HG03045 (cell line): ENCODE measurements around the gene NDST4.

Experiments
- ATAC-seq: cut with Tn5 transposase; IDR thresholded peaks from one replicate; pipeline ENCODE4 v1.9.1; 2021; ENCODE audit warnings: mild to moderate bottlenecking, moderate library complexity; ENCODE audit not compliant: unreplicated experiment

The NDST4 gene

DNA sequence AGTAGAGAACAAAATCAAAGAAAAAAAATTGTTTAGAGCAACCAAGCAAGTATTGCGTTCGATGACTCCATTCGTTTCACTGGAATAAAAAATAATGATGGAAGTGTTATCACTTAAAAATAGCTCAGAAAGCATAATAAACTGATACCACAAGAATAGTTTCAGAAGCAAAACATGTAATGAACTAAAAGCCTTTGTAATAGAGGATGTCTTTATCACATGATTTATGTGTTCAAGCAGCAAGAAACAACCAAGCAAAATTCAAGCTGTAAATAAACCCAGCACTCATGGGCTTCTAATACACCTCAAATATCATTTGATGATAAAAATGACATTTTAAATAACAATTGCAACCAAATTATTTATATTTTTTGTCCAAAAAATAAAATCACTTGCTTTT lies 192.2 kb downstream of the NDST4 start:
- ATAC-seq = no peak

DNA sequence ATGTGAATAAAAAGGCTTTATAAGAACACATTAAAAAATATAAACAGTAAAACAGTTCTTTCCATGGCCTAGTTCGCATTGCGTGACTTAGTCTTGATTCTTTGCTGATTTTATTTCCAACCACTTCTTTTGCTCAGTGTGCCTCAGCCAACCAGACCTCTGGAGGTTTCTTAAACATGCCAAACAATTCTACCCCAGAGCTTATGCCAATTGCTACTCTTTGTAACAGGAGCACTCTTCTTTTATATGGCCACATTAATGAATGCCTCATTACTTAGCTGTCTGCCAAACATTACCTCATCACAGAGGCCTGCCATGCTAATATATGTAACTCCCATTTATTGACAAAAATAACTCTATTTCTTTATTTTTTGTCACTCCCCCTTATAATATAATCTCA lies 202.3 kb downstream of the NDST4 start:
- no peak for ATAC-seq

DNA sequence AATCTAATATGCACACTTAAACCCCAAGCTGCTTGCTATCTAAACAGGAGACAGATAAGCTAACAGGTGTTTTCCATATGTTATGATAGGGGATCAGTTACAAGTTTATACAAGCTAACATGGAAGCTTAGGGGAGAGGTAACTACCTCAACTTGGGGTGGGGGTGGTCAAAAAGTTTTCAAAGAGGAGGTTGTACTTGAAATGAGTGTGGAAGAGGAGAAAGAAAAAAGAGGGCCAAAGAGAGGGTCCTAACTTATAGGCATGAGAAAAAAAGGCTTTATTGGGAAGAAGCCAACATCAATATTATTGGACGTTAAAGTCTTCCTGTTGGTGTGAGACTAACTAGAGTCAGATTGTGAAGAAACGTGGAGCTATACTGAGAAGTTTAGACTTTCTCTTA lies 205.9 kb downstream of the NDST4 start:
- no peak for ATAC-seq

DNA sequence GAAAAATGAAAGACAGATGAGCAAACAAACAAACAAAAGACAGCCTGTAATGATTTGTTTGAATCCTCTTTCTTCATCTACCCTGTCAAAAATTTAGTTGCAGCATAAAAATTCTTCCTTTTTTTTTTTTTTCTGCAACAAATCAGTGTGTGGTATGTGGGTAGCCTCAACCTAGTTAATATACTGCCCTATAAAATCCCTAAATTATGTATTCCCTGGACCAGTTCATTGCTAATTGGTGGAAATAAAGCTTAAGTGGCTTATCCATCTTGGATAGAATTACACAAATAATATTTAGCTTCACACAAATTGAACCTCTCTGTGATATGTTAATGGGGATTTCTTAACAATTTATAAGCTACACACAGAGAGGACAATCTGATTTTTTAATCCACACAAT lies 208.4 kb downstream of the NDST4 start:
- ATAC-seq = no peak

DNA sequence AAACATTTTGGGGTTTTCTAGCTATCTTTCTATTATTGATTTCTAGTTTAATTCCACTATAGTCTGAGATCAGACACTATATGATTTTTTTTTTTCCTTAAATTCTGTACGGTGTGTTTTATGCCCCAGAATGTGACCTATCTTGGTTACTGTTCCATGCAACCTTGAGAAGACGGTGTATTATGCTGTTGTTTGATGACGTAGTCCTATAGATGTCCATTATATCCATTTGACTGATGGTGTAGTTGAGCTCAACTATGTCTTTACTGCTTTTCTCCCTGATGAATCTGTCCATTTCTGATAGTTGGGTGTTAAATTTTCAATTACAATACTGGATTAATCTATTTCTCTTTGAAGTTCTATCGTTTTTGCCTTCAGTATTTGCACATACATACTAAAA lies 212.5 kb downstream of the NDST4 start:
- no peak for ATAC-seq

DNA sequence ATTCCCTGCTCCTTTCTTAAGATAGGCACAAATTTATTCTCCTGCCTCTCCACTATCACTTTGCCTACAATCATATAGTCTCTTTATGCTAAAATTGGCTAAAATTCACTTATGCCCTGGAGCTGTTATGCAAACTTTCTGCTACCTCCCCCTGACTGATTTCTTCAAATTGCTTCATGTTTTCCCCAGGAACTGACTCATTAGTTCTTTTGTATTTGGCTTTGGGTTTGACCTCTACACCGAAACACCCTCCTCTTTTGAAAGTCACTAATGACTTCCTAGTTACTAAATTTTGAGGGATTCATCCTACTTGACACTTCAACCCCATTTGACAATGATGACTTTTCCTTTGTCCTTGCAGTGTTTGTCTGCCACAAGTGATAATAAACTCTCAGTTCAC lies 222.6 kb downstream of the NDST4 start:
- ATAC-seq = no peak

DNA sequence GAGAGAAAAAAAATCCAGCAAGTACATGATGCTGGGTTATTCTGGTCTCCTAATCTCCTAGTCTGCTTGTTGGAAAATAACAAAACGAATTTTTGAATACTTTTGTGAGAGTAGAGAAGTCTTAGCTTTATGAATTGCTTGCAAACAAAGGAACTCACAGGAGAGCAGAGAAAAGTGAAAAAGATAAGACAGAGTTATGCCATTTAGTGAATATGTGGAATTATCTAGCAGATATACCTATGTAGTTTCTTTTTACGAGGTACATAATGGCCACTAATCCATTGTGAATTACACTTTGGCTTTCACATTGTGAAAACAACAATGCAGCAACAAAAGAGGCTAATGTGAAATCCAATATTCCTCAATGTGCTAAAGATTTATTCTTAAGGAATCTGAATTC lies 226.7 kb downstream of the NDST4 start:
- no peak for ATAC-seq

DNA sequence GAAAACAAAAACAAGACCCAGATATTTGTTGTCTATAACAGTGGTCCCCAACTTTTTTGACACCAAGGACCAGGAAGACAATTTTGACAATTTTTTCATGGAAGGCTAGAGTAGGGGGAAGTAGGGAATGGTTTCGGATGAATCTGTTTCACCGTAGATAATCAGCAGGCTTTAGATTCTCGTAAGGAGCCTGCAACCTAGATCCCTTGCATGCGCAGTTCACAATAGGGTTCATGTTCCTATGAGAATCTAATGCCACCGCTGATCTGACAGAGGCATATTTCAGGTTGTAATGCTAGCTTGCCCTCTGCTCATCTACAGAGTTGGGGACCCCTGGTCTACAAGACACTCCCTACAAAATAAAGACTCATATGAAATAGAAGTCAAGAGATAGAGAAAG lies 229.8 kb downstream of the NDST4 start:
- ATAC-seq = no peak

DNA sequence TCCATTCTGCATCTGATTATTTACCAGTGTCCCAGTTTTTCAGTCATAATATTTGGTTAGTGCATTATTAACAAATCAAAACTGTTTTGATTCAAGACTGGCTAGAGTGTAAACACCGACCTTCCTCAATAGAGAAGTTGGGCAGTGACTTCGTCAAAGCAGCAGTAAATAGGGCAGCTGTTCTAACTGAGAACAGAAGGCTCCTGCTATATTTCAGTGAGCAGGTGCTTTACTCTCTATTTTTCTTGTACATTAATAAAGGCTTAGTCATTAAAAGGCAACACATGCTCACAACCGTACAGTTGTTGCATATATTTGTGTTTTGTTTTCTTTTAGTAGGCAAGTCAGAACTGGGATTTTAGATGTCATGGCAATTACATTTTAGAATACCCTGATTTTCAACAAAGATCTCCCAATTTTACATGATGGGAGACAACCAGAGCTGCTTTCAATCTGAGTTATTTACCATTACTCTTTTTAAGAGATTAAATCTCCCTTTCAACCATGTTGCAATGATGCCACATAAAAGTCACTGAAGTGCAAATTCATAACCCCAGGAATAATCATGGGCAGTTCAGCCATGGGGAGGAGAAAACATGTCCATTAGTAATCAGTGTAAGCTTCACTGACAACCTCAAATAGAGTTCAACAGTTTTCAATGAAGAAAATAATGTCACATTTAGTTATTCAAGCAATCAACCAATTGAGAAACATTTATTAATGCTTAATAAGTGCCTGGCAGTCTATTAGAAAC lies 233.3 kb downstream of the NDST4 start:
- ATAC-seq = no peak

DNA sequence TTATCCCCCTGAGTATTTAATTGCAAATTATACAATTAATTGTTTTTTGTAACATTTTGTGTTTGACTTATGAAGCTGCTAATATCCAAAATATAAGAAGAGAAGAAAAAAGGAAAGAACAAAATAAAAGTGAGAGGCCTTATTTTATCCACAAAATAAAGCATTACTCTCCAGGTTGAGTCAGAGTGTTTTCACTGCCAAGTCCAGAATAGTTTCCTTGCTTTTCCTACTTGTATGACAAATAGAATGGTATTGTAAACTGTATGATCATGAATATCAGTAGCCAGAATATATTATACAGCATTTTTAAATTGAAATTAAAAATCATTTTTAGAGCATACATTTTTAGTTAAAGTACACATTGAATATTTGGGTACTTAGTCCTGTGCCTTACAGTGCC lies 237.8 kb downstream of the NDST4 start:
- ATAC-seq = no peak

DNA sequence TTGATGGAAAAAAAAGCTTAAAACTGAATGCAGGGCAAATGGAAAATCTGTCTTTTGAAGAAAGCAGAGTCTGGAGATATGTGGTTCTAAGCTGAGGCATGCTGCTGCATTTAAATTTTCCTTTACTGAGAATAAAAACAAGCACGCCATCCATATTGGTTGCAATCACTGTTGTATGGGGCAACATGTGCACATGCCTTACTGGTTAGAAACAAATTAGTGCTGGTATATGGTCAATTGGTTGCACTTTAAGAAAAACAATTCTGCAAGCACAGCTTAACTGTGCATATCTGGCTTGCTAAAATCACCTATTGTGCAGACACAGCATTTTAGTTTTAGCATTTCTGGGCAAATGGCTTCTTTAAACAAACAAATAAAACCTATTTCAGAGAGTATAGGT lies 239.1 kb downstream of the NDST4 start:
- no peak for ATAC-seq

DNA sequence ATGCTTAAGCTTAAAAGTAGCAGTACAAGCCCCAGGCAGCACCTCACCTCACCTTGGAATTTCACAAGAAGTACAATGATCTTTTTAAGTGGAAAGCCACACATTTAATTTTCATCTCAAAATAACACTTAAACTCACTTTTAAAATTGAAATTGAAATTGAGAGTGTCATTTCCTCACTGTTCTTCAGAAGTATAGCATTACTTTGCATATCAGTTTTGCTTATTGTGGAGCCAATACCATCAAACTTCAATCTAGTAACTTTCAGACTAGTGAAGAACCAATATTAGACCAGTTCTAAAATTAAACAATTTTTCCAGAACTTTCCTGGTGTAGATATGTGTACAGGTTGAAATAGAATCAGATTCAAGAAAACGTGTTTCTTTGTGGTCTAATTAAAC lies 242.4 kb downstream of the NDST4 start:
- ATAC-seq = no peak

DNA sequence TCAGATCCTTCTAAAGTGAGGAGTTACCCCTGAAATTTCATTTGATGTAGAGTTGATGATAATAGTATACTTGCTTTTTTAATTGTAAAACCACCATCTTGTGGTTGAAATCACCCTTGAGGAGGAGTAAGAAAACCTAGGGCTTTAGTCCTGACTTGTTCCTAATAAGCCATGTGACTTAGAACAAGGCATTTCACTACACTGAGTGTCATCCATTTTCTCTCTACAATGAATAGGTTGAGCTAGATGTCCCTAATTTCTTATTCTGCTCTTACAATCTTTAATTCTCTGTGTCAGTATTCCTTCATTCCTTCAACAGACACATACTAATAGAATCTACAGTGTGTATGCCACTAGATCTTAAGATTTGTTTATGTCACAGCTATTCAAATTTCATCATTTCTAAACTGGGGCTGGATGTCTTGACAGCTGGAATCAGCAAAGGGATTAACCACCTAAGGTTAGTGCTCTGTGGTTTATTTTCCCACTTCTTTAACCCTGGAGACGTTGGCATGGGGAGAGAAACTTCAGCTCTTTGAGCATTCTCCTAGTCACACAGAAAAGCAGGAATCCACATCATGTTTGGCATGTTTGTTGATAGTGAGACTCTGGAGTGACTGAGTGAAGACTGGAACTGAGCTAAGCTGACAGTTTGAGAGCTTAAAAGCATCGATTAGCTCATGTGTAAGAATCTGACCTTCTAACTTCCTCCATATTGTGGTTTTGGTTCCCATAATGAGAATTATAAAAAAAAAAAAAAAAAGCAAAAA lies 246.3 kb downstream of the NDST4 start:
- ATAC-seq = no peak

DNA sequence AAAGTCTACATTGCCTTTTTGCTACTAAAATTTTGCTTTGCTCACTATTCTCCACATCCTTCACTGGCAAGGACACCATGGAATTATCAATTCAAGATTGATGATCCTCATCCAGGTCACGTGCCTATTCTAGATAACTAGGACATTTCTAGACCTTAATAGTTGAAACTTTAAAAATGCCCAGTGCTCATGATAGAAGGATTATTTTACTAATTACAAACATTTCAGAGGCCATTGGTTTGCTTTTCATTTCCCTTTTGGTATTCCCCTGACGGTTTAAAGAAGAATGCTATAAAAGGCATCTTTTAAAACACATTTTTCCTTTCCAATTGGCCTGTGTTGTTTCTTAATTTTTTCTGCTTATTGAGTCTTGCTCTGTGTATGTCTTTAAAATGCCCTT lies 249.4 kb downstream of the NDST4 start:
- no peak for ATAC-seq

DNA sequence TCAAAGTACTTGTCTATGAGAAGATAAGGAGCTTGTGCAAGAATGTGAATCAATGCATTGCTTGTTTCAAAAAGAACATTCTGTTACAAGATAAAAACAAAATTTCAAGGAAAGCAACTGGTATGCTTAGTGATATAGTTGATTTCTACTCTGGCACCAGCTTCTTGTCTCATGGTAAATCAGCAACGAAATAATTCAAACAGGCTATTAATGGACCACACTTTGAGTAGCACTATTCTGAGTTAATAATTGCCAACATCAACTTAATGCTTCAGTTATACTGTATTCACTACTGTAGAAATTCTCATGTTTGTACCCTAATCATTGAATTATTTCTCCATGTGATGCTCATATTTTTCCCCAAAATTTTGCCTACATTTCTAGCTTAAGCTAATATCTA lies 252.6 kb downstream of the NDST4 start:
- ATAC-seq = no peak

DNA sequence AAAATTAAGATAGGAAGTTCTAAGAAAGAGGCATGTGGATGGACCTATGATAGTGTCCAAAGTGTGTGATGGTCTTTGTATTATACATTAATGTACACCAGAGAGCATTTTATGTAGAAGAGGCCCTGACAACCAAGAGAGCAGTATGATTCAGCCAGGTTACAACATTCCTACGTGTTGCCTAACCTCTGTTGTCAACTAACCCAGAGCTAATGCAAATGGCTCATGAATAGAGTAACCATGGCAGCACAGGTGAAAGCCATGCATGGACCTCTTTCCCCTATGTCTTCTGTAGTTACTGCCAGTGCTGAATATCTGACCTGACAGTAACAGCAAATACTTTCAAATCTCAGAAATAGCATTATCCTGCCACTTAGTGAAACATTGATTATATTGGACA lies 255.6 kb downstream of the NDST4 start:
- ATAC-seq = no peak

DNA sequence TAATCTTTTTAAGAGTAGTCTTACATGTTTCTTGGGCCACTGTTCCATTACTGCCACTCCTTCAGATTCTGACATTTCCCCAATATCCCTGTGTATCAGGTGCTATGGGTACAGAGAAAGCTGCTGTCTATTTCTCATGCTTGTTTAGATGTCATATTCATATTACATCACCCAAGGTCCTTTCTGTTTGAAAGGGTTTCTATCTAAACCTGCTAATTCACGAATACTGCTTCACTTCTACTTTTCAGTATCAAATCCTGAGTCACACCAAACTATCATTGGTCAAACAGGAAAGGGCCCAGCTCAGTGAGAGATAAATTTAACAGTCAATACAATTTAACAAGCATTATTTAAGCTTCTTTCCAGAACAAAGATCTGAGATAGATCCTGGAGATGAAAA lies 273.4 kb downstream of the NDST4 start:
- no peak for ATAC-seq

DNA sequence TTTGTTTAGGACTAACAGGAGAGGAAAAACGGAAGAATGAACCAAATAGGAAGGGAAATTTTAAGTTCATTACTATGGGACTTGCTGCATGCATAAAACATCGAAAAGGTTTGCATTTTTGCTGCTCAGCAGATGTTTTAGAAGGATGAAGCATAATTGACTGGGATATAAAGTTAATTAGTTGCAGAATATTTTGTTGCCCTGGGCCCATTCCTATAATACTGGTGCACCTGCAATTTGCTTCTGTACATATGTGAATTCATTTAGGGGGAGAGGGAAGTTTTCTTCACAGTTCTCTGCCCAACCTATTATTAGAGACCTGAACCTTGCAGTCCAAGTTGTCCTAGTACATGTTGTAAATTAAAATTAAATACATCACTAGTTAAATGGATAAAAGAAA lies 282.8 kb downstream of the NDST4 start:
- no peak for ATAC-seq

DNA sequence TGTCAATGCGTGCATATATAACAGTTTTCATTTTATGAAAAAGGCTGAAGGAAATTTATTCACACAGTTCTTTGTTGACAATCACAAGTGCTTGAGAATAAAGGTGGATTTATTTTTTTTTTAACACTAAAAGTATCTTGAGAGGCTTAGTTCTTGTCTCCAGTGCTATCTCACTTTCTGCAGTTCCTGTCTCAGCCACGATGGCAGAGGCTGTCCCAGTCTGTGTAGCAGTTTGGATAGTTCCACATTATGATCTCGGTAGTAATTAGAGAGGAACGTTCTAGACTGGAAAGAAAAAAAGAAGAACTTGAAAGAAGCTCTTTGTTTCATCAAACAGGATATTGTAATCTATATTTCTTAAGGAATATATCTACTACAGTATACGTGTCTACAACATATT lies 285.8 kb downstream of the NDST4 start:
- no peak for ATAC-seq

DNA sequence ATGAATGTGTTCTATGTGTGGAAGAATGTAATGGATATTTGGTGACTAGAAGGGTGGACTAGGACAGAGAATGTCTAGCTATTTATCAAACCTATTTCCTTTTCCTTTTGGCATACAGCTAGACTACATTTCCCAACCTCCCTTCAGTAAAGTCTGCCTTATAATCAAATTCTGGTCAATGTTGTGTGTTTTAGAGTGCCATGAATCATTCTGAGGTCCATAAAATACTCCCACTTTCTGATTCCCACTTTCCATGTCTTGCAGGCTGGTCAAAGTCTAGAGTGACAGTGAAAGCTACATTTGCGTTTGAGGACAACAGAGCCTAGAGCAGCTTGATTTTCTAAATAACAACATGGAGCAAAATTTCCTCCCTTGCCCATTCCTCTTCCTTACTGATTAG lies 297.7 kb downstream of the NDST4 start:
- ATAC-seq = no peak

DNA sequence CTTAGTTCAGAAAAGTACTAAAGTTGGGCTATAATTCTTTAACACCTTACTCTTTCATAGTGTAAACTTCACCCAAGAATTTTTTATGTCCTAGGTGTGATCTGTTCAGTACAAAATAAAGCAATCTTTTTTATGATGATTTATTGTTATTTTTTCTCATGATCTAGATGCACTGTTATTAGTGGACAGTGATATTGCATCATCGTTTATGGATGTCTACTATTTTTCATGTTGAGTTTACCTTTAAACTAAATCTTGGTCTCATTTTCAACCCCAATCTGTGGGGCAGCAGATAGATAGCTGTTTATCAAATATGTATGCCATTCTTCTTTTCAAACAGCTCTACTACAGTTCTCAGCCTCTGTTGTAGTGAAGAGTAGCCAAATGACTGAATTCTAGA lies 299.5 kb downstream of the NDST4 start:
- no peak for ATAC-seq

DNA sequence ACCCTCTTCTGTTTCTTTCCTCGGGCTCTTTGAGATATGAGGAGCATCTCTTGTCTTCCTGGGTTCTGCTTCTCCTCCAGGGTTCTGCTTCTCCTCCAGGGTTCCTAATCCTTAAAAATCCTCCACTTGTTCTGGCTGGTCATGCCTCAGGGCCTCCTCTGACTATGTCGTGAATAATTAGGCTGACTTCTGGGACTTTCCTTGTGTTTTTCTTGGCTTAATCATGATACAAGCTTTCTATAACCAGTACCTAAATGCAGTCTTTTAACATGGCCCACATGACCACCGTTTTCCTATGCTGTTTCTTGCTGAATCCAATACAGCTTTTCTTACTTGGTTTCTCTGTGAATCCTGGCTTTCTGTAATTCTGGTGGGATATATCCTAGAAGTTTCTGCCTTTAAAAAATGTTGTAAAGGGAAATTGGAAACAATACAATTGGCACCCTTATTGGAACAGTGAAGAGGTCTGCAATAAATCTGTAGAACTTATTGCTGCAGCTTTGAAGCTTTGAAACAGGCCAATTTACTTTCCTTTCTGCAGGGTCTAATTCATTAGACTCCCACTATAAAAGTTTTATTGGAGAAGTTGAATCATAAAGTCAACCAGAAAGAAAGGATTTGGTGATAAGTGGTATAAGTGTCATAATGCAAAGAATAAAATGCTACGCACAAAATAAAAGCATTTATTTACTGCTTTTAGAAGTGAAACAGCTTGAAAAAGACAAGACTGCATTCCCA lies 301.7 kb downstream of the NDST4 start:
- no peak for ATAC-seq
